ENCODE results near the gene PNPLA3.

DNA sequence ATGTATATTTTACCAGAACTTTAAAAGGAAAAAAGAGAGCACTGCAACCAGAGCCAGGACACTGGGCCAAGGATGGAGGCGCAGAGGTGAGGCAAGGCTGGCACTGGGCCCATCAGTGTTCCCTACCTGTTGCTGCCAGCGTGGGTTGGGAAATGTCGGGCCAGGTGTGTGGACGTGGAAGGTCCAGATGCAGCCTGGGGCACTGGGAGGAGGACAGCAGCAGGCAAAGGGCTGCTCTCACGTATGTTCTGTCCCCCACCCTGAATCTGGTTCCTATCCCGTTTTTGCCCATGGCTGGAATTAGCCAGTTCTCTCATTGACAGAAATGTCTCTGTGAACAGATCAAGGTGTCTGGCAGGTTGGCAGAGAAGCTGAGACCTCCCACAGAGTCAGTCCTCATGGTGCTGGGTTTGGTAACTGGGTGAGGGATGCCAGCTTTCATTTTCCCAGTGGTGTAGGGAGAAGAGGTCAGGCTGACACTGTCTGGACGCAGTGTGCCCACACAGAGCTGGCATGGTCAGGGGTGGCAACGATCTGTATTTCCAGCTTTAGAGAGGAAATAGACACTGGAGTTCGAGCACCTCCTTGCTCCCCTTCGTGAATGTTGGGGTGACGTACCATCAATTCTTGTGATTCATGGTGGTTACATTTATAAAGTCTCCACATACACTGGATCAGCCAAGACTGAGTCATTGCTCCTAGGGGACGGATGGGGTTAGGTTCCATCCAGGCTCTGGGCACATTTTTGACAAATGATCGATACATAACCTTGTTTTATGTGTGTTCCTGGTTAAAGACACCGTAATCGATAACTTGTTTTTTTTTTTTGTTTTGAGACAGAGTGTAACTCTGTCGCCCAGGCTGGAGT is 4.3 kb upstream of the PNPLA3 start:
- TF ChIP-seq, protein P1, sequence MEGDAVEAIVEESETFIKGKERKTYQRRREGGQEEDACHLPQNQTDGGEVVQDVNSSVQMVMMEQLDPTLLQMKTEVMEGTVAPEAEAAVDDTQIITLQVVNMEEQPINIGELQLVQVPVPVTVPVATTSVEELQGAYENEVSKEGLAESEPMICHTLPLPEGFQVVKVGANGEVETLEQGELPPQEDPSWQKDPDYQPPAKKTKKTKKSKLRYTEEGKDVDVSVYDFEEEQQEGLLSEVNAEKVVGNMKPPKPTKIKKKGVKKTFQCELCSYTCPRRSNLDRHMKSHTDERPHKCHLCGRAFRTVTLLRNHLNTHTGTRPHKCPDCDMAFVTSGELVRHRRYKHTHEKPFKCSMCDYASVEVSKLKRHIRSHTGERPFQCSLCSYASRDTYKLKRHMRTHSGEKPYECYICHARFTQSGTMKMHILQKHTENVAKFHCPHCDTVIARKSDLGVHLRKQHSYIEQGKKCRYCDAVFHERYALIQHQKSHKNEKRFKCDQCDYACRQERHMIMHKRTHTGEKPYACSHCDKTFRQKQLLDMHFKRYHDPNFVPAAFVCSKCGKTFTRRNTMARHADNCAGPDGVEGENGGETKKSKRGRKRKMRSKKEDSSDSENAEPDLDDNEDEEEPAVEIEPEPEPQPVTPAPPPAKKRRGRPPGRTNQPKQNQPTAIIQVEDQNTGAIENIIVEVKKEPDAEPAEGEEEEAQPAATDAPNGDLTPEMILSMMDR (conservative IDR thresholded peaks at IDR 0.05; ENCODE audit: low read length) = no peak
- no peak for TF ChIP-seq EZH2phosphoT487 (IDR thresholded peaks at IDR 0.05; ENCODE audit: borderline replicate concordance, low read depth, low read length)

Data from OCI-LY7 (cell line).